DND-41 (cell line): ENCODE data around the gene SP140.

ENCODE experiments used
- EZH2 ChIP-seq: IDR thresholded peaks from 3 replicates; pipeline ENCODE4 v1.6.1; 2012; ENCODE audit warnings: borderline replicate concordance, low read depth, mild to moderate bottlenecking, moderate library complexity, low read length, inconsistent platforms; ENCODE audit not compliant: severe bottlenecking
- TF ChIP-seq, protein P1 (sequence below): IDR thresholded peaks from 2 replicates; pipeline ENCODE4 v1.5.1; 2012; ENCODE audit warnings: borderline replicate concordance, low read length, moderate library complexity, mild to moderate bottlenecking; ENCODE audit not compliant: poor library complexity, severe bottlenecking; ENCODE audit errors: extremely low read depth

- TF ChIP-seq, protein P1, sequence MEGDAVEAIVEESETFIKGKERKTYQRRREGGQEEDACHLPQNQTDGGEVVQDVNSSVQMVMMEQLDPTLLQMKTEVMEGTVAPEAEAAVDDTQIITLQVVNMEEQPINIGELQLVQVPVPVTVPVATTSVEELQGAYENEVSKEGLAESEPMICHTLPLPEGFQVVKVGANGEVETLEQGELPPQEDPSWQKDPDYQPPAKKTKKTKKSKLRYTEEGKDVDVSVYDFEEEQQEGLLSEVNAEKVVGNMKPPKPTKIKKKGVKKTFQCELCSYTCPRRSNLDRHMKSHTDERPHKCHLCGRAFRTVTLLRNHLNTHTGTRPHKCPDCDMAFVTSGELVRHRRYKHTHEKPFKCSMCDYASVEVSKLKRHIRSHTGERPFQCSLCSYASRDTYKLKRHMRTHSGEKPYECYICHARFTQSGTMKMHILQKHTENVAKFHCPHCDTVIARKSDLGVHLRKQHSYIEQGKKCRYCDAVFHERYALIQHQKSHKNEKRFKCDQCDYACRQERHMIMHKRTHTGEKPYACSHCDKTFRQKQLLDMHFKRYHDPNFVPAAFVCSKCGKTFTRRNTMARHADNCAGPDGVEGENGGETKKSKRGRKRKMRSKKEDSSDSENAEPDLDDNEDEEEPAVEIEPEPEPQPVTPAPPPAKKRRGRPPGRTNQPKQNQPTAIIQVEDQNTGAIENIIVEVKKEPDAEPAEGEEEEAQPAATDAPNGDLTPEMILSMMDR: no peak
- no peak for TF ChIP-seq EZH2
Observed at GRCh38 chr2:230330725-230331124, 105.2 kb downstream of the SP140 start.
